ENCODE data around the gene HOXC12. TPM values are rescaled to one million over a fixed set of nuclear protein-coding genes. Genes with fewer than 3 reads are reported as not detected.

Gene HOXC12
- total RNA-seq, 1 donor from 2014 or later, result not detected

DNA sequence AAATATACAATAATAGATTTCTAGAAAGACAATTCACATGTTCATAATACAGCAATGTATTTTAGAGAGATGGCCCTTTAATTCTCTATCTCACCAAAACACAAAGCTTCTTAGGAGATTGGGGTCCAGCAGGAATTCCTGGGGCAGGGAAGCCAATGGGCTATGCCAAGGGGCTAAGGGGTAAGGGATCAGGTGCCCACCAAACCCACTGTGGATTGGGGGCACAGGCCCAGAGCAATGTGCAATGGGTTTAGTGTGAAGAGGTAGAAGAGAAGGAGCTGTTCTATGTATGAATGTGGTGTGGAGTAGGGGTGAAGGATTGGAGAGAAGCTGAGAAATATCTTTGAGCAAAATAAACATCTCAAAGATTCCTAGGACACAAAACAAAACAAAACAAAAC is 13.5 kb upstream of the HOXC12 start:
- no peak overlapping the region for H3K27ac ChIP-seq (ENCODE audit: low read depth, low read length)
- no peak overlapping the region for H3K4me3 ChIP-seq (ENCODE audit: low read length in 3 of 3)
- H3K4me1 ChIP-seq (ENCODE audit: control insufficient read depth in 3 of 3, insufficient read depth in 3 of 3, low read length in 3 of 3), result peaks cover 5 to 14% (median 11%) of the 10 kb centered on the region in 3 donors
- no peaks in the 10 kb centered on the region for H3K9me3 ChIP-seq (ENCODE audit: control insufficient read depth in 3 of 3, low read length in 3 of 3)
- H3K36me3 ChIP-seq (ENCODE audit: control insufficient read depth in 3 of 3, insufficient read depth in 3 of 3, low read length in 3 of 3), result no peaks in the 10 kb centered on the region
- H3K27me3 ChIP-seq (ENCODE audit: control insufficient read depth in 3 of 3, insufficient read depth in 3 of 3, low read length in 3 of 3), result peaks cover 85 to 89% (median 87%) of the 10 kb centered on the region in 3 donors
- H3K9ac ChIP-seq (ENCODE audit: low read depth in 1 of 3, low read length in 3 of 3), result no peak overlapping the region

DNA sequence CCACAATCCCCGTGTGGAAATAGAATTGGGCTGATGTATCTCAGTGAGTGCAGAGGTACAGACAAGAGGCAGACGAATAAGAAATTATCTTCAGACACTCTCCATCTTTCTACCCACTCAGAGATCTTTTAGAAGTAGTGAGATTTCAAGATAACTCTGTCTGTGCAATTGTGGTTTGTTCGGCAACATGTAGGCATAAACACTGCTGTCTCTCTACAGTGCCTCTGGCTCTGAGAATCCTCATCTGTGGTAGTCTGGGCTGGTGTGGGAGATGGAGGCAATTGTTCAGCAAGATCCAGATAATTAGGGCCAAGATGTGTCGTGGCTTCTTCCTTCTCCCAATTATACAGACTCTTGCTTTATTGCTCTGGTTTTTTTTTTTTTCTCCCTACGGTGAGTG is 13.0 kb upstream of the HOXC12 start:
- Histone ChIP-seq H3K27me3 (ENCODE audit: control insufficient read depth in 3 of 3, insufficient read depth in 3 of 3, low read length in 3 of 3) (peaks cover 84 to 85% (median 84%) of the 10 kb centered on the region in 3 donors), H3K36me3 (ENCODE audit: control insufficient read depth in 3 of 3, insufficient read depth in 3 of 3, low read length in 3 of 3) (no peaks in the 10 kb centered on the region), H3K9me3 (ENCODE audit: control insufficient read depth in 3 of 3, low read length in 3 of 3) (no peaks in the 10 kb centered on the region), H3K27ac (ENCODE audit: low read depth, low read length) (no peak overlapping the region), H3K9ac (ENCODE audit: low read depth in 1 of 3, low read length in 3 of 3) (no peak overlapping the region), H3K4me1 (ENCODE audit: control insufficient read depth in 3 of 3, insufficient read depth in 3 of 3, low read length in 3 of 3) (peaks cover 5 to 14% (median 11%) of the 10 kb centered on the region in 3 donors), H3K4me3 (ENCODE audit: low read length in 3 of 3) (no peak overlapping the region)

DNA sequence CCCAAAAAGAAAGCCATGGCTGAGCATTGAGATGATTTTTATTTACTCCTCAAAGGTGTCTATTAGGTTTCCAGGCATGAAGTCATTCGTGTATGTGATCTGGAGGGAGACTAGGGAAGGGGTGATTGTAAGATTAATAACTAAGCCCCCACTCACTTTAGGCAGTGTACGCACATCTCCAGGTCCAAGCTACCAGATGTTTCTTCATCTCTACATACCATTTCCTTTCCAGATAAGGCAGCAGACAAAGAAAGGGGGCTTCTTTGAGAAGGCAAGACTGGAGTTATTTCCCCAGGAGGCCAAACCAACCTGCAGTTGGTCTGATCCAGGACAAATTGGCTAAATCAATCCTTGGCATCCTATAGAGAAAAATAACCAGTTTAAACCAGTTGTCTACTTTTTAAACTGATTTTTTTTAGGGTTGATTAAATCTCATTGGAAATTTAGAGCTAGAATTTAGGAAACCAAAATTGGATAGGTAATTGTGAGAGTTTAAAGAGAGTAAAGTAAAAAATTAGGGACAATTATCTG is 12.2 kb upstream of the HOXC12 start:
- H3K27ac ChIP-seq (ENCODE audit: low read depth, low read length), result no peak overlapping the region
- no peak overlapping the region for H3K4me3 ChIP-seq (ENCODE audit: low read length in 3 of 3)
- H3K27me3 ChIP-seq (ENCODE audit: control insufficient read depth in 3 of 3, insufficient read depth in 3 of 3, low read length in 3 of 3), result peaks cover 76 to 83% (median 80%) of the 10 kb centered on the region in 3 donors
- no peaks in the 10 kb centered on the region for H3K9me3 ChIP-seq (ENCODE audit: control insufficient read depth in 3 of 3, low read length in 3 of 3)
- H3K9ac ChIP-seq (ENCODE audit: low read depth in 1 of 3, low read length in 3 of 3), result no peak overlapping the region
- peaks cover 5 to 11% (median 10%) of the 10 kb centered on the region in 3 donors for H3K4me1 ChIP-seq (ENCODE audit: control insufficient read depth in 3 of 3, insufficient read depth in 3 of 3, low read length in 3 of 3)
- H3K36me3 ChIP-seq (ENCODE audit: control insufficient read depth in 3 of 3, insufficient read depth in 3 of 3, low read length in 3 of 3), result no peaks in the 10 kb centered on the region

DNA sequence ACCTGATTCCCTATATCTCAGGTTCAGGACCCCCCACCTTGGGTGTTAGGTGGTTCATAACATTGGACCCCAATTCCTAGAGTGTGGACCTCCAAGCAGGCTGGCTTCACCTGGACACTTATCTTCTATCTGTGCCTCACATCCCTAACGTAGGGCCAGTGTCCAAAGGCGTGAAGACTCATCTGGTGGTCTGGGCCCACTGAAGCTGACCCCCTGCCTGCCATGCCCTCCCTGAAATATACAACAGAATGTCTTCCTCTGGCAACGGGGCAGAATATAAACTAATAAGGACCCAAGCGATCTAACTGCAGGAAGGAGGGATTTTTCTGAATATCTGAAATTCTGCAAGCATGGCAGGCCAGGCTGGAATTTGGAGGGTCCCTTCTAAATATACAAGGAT is 10.5 kb upstream of the HOXC12 start:
- H3K9ac ChIP-seq (ENCODE audit: low read depth in 1 of 3, low read length in 3 of 3), result no peak overlapping the region
- no peaks in the 10 kb centered on the region for H3K36me3 ChIP-seq (ENCODE audit: control insufficient read depth in 3 of 3, insufficient read depth in 3 of 3, low read length in 3 of 3)
- no peak overlapping the region for H3K4me3 ChIP-seq (ENCODE audit: low read length in 3 of 3)
- H3K9me3 ChIP-seq (ENCODE audit: control insufficient read depth in 3 of 3, low read length in 3 of 3), result no peaks in the 10 kb centered on the region
- no peaks in the 10 kb centered on the region for H3K4me1 ChIP-seq (ENCODE audit: control insufficient read depth in 3 of 3, insufficient read depth in 3 of 3, low read length in 3 of 3)
- no peak overlapping the region for H3K27ac ChIP-seq (ENCODE audit: low read depth, low read length)
- H3K27me3 ChIP-seq (ENCODE audit: control insufficient read depth in 3 of 3, insufficient read depth in 3 of 3, low read length in 3 of 3), result peaks cover 66 to 77% (median 69%) of the 10 kb centered on the region in 3 donors

DNA sequence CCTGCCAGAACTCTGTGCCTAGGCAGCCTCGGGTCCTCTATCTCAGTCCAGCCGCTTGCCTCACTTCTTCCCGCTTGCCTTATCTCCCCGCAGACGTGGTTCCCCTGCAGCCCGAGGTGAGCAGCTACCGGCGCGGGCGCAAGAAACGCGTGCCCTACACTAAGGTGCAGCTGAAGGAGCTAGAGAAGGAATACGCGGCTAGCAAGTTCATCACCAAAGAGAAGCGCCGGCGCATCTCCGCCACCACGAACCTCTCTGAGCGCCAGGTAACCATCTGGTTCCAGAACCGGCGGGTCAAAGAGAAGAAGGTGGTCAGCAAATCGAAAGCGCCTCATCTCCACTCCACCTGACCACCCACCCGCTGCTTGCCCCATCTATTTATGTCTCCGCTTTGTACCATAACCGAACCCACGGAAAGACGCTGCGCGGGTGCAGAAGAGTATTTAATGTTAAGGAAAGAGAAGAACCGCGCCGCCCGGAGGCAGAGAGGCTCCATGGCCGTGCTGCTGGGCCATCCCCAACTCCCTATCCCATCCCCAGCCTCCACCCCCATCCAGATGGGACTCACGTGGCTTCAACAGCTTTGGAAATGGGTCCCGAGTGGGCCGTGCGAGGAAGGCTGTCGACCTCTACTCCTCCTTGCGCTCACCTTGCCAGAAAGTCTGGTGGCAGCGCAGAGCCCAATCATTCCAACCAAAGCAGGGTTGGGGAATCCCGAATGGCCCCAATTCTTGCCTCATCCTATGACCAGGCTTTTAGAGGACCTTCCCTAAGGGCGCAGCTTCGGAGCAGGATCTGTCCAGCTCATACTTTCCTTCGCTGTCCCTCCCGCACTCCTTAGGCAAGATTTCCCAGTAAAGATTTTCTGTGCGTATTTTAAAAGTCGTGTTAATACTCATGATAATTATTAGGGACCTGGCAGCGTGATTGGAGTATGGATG is 9.5 kb upstream of the HOXC12 start:
- H3K36me3 ChIP-seq (ENCODE audit: control insufficient read depth in 3 of 3, insufficient read depth in 3 of 3, low read length in 3 of 3), result no peaks in the 10 kb centered on the region
- H3K27me3 ChIP-seq (ENCODE audit: control insufficient read depth in 3 of 3, insufficient read depth in 3 of 3, low read length in 3 of 3), result peaks cover 67 to 80% (median 70%) of the 10 kb centered on the region in 3 donors
- no peak overlapping the region for H3K27ac ChIP-seq (ENCODE audit: low read depth, low read length)
- H3K4me1 ChIP-seq (ENCODE audit: control insufficient read depth in 3 of 3, insufficient read depth in 3 of 3, low read length in 3 of 3), result no peaks in the 10 kb centered on the region
- H3K9me3 ChIP-seq (ENCODE audit: control insufficient read depth in 3 of 3, low read length in 3 of 3), result no peaks in the 10 kb centered on the region
- H3K9ac ChIP-seq (ENCODE audit: low read depth in 1 of 3, low read length in 3 of 3), result no peak overlapping the region
- no peak overlapping the region for H3K4me3 ChIP-seq (ENCODE audit: low read length in 3 of 3)

DNA sequence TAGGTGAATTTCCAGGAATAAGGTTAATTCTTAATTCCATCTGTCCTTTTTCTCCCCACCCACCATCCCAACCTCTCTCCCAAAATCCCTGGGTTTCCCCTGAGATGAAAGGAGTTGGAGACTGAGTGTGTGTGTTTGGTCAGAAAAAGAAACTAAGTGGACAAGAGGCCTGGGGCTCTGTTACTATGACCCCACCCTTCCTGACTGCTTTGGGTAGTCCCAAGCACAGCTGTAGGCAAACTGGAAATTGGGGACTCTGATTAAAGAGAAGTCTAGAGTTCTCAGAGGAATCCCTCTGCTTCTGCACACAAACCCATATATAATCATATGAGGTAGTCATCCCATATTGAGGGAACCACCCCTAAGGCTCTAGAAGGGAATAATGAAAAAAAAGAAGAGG is 7.0 kb upstream of the HOXC12 start:
- H3K9me3 ChIP-seq (ENCODE audit: control insufficient read depth in 3 of 3, low read length in 3 of 3), result no peaks in the 10 kb centered on the region
- H3K9ac ChIP-seq (ENCODE audit: low read depth in 1 of 3, low read length in 3 of 3), result no peak overlapping the region
- H3K36me3 ChIP-seq (ENCODE audit: control insufficient read depth in 3 of 3, insufficient read depth in 3 of 3, low read length in 3 of 3), result no peaks in the 10 kb centered on the region
- no peak overlapping the region for H3K4me3 ChIP-seq (ENCODE audit: low read length in 3 of 3)
- H3K27me3 ChIP-seq (ENCODE audit: control insufficient read depth in 3 of 3, insufficient read depth in 3 of 3, low read length in 3 of 3), result peaks cover 73 to 85% (median 75%) of the 10 kb centered on the region in 3 donors
- H3K27ac ChIP-seq (ENCODE audit: low read depth, low read length), result no peak overlapping the region
- H3K4me1 ChIP-seq (ENCODE audit: control insufficient read depth in 3 of 3, insufficient read depth in 3 of 3, low read length in 3 of 3), result peaks cover 0 to 3% (median 0%) of the 10 kb centered on the region in 3 donors

DNA sequence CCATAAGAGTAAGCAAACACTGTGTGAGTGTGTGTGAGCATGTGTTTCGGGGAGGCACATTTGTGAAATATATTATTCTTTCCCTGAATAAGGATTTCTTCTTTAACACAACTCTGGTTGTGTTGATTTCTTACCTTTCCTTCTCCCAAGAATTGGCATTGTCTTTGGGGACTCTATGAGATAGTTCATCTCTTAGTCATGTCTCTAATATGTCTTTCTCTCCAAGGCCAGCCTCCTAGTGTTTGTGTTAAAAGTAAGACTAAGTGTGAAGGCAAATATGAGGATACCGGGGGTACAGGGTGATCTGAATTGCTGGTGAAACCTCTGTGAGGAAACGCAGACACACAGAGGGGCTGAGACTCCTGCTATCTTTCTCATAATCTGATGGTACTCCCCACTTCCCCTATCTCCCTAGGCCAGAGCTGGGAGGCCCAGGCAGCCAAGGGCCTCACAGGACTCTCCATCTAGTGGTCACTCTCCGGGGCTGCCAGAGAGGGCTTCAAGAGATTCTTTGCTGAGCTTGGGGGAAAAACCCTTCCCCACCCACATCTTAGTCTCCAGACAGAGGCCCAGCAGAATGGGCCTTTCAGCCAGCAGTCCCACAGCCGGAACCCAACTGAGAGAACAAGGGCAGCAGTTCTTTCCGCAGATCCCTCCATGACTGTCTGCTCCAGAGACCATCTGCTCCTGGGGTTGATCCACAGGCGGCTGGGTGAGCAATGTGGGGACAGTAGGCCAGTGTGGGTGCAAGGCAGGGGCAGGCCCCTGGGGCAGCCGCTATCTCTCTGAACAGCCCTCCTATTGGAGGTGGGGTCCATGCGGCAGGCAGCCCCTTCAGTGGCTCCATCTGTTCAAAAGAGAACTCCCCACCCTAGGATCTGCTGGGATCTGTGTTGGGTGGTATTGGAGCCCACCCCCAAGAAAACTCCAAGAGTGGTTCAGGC is 5.8 kb upstream of the HOXC12 start:
- H3K27me3 ChIP-seq (ENCODE audit: control insufficient read depth in 3 of 3, insufficient read depth in 3 of 3, low read length in 3 of 3), result peaks cover 71 to 90% (median 76%) of the 10 kb centered on the region in 3 donors
- no peaks in the 10 kb centered on the region for H3K9me3 ChIP-seq (ENCODE audit: control insufficient read depth in 3 of 3, low read length in 3 of 3)
- no peaks in the 10 kb centered on the region for H3K36me3 ChIP-seq (ENCODE audit: control insufficient read depth in 3 of 3, insufficient read depth in 3 of 3, low read length in 3 of 3)
- no peak overlapping the region for H3K9ac ChIP-seq (ENCODE audit: low read depth in 1 of 3, low read length in 3 of 3)
- H3K27ac ChIP-seq (ENCODE audit: low read depth, low read length), result no peak overlapping the region
- no peak overlapping the region for H3K4me3 ChIP-seq (ENCODE audit: low read length in 3 of 3)
- H3K4me1 ChIP-seq (ENCODE audit: control insufficient read depth in 3 of 3, insufficient read depth in 3 of 3, low read length in 3 of 3), result peaks cover 0 to 3% (median 0%) of the 10 kb centered on the region in 3 donors

DNA sequence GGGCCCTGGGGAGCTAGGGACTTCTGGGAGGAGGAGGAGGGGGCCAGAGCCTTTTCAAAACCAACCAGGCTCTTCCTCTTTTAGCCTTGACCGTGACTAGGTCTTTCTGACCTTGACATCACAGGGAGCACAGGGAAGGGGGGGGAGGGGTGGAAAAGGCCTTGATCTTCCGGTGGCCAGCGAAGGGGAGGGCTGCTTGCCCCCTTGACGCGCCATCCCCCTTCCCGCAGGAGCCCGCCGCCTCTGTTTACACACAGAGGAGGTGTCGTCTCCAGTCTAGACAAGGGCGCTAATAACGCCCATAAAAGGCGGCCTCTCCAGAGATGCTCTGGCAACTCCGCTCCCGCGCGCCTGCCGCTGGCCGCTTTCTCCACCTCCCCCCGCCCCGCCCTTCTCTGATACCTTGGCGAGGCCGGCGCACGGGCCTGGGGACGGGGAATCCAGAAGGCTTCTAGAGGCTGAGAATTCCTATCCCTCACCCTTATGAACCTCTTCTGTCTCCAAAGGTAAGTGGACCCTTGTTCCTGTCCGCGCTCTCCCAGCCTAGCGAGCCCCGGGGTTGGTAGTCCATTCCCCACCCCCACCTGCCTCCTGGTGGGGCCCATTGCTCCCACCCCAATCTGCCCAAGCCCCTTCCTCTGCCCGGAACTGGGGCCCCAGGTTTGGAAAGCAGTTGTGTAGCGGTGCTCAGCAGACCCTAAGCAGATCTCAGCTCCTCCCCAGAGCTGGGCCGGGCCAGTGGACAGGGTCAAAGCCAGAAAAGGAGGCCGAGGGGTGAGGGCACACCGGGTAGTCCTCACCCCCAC is 4.9 kb upstream of the HOXC12 start:
- Histone ChIP-seq H3K27me3 (ENCODE audit: control insufficient read depth in 3 of 3, insufficient read depth in 3 of 3, low read length in 3 of 3) (peaks cover 68 to 90% (median 74%) of the 10 kb centered on the region in 3 donors), H3K27ac (ENCODE audit: low read depth, low read length) (no peak overlapping the region), H3K9ac (ENCODE audit: low read depth in 1 of 3, low read length in 3 of 3) (no peak overlapping the region), H3K4me3 (ENCODE audit: low read length in 3 of 3) (no peak overlapping the region), H3K4me1 (ENCODE audit: control insufficient read depth in 3 of 3, insufficient read depth in 3 of 3, low read length in 3 of 3) (peaks cover 0 to 3% (median 1%) of the 10 kb centered on the region in 3 donors), H3K36me3 (ENCODE audit: control insufficient read depth in 3 of 3, insufficient read depth in 3 of 3, low read length in 3 of 3) (no peaks in the 10 kb centered on the region), H3K9me3 (ENCODE audit: control insufficient read depth in 3 of 3, low read length in 3 of 3) (no peaks in the 10 kb centered on the region)

DNA sequence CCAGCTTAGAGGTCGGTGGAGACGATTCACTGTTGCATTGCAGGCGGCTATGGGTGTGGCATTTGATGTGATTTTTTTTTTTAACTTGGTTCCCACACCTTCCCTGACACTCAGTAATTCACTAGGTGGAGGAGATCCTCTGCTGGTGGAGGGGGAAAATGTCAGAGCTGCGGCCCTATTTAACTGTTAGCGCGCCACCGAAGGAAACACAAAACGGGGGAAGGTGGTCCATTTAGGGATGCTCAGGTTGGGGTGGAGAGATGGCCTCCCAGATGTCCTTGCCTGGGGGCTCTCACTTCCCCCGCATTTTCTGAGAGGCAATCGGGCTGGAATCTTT is 4.3 kb upstream of the HOXC12 start:
- no peak overlapping the region for H3K27ac ChIP-seq (ENCODE audit: low read depth, low read length)
- no peak overlapping the region for H3K4me3 ChIP-seq (ENCODE audit: low read length in 3 of 3)
- H3K36me3 ChIP-seq (ENCODE audit: control insufficient read depth in 3 of 3, insufficient read depth in 3 of 3, low read length in 3 of 3), result no peaks in the 10 kb centered on the region
- H3K4me1 ChIP-seq (ENCODE audit: control insufficient read depth in 3 of 3, insufficient read depth in 3 of 3, low read length in 3 of 3), result peaks cover 0 to 3% (median 3%) of the 10 kb centered on the region in 3 donors
- no peak overlapping the region for H3K9ac ChIP-seq (ENCODE audit: low read depth in 1 of 3, low read length in 3 of 3)
- no peaks in the 10 kb centered on the region for H3K9me3 ChIP-seq (ENCODE audit: control insufficient read depth in 3 of 3, low read length in 3 of 3)
- H3K27me3 ChIP-seq (ENCODE audit: control insufficient read depth in 3 of 3, insufficient read depth in 3 of 3, low read length in 3 of 3), result peaks cover 66 to 90% (median 74%) of the 10 kb centered on the region in 3 donors
